ENCODE data around the gene SYNJ1.
A peak's percentile ranks its signal among the peaks of the same experiment; 100 is the strongest.

SYNJ1 gene

GRCh38 chr21:32604464-32604863, 123.3 kb downstream of the SYNJ1 start:
- DNase-seq (ENCODE audit: low read depth), result no peak
- TF ChIP-seq CTCF (conservative IDR thresholded peaks at IDR 0.05; ENCODE audit: control insufficient read depth, insufficient read depth, low read depth, low read length), result no peak

GRCh38 chr21:32603131-32603530, 124.7 kb downstream of the SYNJ1 start:
- no peak for TF ChIP-seq CTCF (conservative IDR thresholded peaks at IDR 0.05; ENCODE audit: control insufficient read depth, insufficient read depth, low read depth, low read length)
- no peak overlapping the region for H3K4me3 ChIP-seq (ENCODE audit: control insufficient read depth, low read depth, low read length)
- no peak for DNase-seq (ENCODE audit: low read depth)

More at GRCh38 chr21:32604464-32604863, 123.3 kb downstream of the SYNJ1 start:
- H3K4me3 ChIP-seq (ENCODE audit: control insufficient read depth, low read depth, low read length), result no peak overlapping the region

GRCh38 chr21:32602099-32602498, 125.7 kb downstream of the SYNJ1 start:
- TF ChIP-seq CTCF (conservative IDR thresholded peaks at IDR 0.05; ENCODE audit: control insufficient read depth, insufficient read depth, low read depth, low read length), result no peak
- H3K4me3 ChIP-seq (ENCODE audit: control insufficient read depth, low read depth, low read length), result no peak overlapping the region

GRCh38 chr21:32599526-32599925, 128.3 kb downstream of the SYNJ1 start:
- no peak for TF ChIP-seq CTCF (conservative IDR thresholded peaks at IDR 0.05; ENCODE audit: control insufficient read depth, insufficient read depth, low read depth, low read length)
- no peak for DNase-seq (ENCODE audit: low read depth)
- H3K4me3 ChIP-seq (ENCODE audit: control insufficient read depth, low read depth, low read length), result no peak overlapping the region

More at GRCh38 chr21:32602099-32602498, 125.7 kb downstream of the SYNJ1 start:
- no peak for DNase-seq (ENCODE audit: low read depth)

GRCh38 chr21:32599091-32599490, 128.7 kb downstream of the SYNJ1 start:
- DNase-seq (ENCODE audit: low read depth), result no peak
- no peak for TF ChIP-seq CTCF (conservative IDR thresholded peaks at IDR 0.05; ENCODE audit: control insufficient read depth, insufficient read depth, low read depth, low read length)
- no peak overlapping the region for H3K4me3 ChIP-seq (ENCODE audit: control insufficient read depth, low read depth, low read length)

GRCh38 chr21:32597205-32597604, 130.6 kb downstream of the SYNJ1 start:
- H3K4me3 ChIP-seq (ENCODE audit: control insufficient read depth, low read depth, low read length), result no peak overlapping the region
- no peak for TF ChIP-seq CTCF (conservative IDR thresholded peaks at IDR 0.05; ENCODE audit: control insufficient read depth, insufficient read depth, low read depth, low read length)
- DNase-seq (ENCODE audit: low read depth), result peak; percentile 97

- H3K4me3 ChIP-seq (ENCODE audit: control insufficient read depth, low read depth, low read length), result no peak overlapping the region
- no peak for TF ChIP-seq CTCF (conservative IDR thresholded peaks at IDR 0.05; ENCODE audit: control insufficient read depth, insufficient read depth, low read depth, low read length)
These were observed 132.4 kb downstream of the SYNJ1 start for GRCh38 chr21:32595431-32595830.

More at GRCh38 chr21:32595431-32595830, 132.4 kb downstream of the SYNJ1 start:
- DNase-seq (ENCODE audit: low read depth), result no peak

Measured in fibroblast of mammary gland (primary cell).